ENCODE measurements around the gene KCNQ4.

The KCNQ4 gene

DNA sequence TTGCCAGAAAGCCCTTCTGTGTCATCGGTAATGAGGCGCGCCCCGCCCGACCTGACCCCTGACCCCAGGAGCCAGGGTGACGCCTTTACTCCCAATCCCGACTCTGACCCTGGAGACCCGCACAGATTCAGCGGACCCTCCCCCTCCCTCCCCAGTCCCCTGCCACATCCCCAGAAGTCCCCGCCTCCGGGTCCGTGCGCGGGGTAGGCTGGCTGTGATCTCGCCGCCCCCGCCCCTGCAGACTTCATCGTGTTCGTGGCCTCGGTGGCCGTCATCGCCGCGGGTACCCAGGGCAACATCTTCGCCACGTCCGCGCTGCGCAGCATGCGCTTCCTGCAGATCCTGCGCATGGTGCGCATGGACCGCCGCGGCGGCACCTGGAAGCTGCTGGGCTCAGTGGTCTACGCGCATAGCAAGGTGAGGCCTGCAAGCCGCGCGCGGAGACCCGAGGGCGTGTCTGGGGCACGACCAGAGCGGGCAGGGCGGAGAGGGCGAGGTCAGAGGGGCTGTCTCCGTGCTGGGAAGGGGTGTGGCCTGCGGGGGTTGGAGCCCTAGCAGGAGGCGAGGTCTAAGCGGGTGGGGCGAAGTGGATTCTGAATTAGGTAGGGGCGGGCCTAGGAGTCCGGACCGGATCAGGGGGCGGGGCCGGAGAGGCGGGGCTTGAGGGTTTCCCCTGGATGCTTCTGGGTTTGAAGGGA lies 34.8 kb downstream of the KCNQ4 start:
- peak in 13 of 51 donors; percentile 4 to 49 (median 23) for DNase-seq

DNA sequence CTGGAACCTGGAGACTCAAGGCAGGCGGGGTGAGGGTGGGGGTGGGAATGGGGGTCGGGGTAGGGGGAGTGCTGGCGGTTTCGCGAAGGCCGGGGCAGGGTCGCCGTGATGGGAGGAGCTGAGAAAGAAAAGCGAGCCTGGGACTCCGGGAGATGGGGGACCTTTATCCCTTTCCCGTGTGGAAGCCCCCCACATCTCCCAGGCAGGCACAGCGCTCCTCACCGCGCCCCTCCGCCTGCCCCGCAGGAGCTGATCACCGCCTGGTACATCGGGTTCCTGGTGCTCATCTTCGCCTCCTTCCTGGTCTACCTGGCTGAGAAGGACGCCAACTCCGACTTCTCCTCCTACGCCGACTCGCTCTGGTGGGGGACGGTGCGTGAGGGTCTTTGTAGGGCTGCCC lies 35.5 kb downstream of the KCNQ4 start:
- no peak for DNase-seq

DNA sequence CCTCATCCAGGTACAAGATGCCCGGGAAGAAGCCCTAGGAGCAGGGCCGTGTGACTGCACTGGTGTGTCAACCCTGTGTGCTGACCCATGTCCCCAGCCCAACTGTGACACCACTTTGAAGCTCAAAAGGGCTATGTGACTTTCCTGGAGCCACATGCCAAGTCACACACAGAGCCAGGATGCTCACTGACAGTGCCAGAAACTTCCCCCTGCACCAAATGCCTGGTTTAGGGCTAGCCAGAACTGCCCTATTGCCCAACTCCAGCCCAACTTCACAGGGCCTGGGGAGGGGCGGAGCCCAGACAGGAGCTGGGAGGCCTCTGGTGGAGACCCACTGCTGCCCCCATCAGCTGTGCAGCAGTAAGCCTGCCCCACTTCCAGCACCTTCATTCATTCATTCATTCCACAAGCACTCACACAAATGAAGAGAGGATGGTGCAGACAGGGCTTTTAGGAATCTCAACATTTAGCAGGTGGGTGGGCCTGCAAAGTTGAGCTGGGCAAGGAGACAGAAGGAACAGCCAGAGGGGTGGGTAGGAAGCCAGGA lies 36.7 kb downstream of the KCNQ4 start:
- no peak for DNase-seq

DNA sequence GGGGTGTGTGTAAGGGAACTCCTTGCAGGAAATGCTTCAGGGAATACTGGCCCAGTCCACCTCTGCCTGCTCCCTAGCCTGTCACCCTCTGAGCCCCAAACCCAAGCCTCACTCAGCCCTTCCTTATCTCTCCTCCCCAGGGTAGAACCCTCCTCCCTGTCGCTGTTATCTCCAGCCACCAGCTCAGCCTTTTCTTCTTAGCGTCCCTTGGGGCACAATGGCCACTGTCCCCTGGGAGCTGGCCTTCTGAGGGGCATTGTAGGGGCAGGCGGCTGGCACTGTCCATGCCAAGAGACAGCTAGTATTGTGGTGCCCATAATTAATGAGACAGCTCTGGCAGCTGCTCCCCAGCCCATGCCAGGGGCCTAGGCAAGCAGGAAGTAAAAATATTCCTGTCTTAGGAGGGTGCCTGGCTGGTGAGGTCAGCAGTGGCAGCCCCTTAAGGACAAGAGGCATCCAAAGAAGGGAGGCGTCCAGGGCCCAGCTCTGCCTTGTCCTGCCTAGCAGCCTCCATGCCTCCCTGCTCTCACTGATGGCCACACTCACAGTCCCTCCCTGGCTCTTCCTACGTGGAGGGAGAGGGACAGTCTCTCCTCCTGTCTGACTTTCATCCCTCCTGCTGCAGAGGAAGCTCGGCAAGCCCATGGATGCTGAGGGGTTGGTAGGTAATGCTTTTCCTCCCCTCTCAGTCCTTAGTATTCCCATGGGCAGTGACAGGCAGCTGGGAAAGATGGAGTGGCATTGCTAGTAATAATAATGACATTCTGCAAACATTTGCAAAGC lies 37.5 kb downstream of the KCNQ4 start:
- peak in 42 of 51 donors; percentile 5 to 83 (median 45) for DNase-seq

DNA sequence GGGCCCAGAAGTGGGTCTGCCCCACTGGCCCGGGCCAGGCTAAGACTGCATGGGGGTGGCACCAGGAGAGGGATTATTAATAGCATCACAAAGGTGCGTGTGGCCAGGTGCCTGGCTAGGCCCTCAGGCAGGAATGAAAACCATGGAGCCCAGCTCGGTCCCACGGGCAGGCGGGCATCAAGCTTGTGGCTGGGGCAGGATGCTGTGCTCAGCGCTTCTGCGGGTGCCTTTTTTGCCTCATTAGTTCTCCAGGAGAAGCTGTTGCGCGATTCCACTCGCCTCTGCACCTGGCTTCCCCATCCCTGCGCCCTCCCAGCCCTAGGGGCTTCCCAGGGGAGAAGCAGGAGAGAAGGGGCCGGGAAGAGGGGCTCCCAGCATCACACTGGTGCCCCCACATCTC lies 39.3 kb downstream of the KCNQ4 start:
- DNase-seq, result no peak

DNA sequence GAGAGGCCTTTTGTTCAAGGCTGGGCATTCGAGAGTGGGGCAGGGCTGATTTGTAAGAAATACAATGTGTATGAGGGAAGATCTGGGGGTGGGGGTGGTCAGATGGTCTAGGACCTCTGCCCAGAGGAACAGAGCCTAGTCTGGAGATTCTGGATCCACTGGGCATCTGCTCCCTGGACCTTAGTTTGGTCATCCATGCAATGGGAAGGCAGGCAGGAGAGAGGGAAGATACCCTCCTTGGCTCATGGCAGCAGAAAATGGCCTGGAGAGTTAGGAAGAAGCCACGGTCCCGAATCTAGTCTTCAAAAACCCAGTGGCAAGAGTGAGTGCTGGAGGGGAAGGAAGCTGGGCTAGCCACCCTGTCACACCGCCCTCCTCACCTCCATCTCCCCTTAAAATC lies 39.8 kb downstream of the KCNQ4 start:
- DNase-seq, result no peak

DNA sequence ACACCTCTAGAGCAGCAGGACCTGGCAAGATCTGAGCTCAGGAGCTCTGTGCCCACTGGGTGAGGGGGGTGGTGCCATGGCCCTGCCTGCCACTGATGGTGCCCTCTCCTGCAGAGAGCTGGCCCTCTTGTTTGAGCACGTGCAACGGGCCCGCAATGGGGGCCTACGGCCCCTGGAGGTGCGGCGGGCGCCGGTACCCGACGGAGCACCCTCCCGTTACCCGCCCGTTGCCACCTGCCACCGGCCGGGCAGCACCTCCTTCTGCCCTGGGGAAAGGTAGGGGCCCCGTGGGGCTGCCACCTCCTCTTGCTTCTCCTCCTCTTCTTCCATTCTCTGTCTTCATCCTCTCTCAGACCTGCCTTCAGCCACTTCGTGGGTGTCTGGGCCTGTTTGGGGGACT lies 40.4 kb downstream of the KCNQ4 start:
- DNase-seq, result no peak

DNA sequence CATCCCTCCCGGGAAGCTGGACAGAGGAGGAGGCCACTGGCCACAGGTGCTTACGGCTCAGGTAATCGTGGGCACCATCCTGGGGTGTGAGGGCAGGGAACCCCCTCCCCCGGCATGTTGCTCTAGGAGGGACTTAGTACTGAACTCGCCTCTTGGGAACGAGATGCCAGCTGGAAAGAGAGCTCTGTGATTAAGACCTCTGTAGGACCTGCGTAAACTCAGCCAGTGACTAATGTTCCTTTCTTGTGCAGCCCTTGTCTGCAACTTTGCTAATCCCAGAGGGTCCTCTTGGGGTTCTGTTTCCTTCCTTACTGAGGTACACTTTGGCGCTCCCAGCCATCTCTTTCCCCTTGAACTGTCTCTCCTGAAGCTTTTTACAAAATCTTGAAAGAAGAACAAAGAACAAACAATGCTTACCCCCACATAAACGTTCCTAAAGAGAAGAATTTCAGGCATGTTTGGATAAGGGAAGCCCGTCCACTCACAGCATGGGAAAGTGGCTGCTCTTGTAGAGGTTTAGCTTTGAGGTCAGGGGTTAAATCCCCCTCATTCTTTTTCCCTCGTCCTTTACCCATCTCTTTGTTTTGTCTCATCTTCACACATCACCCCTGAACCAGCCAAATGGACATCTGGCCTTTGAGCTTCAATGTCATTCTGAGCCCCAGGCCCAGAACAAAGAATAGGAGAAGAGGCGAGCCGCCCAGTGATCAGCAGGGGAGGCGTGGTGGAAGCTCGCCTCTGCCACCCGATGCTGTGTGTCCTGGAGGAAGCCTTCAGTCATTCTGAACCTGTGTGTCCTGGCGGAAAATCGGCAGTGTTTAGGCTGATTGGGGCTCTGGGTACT lies 41.2 kb downstream of the KCNQ4 start:
- no peak for DNase-seq

DNA sequence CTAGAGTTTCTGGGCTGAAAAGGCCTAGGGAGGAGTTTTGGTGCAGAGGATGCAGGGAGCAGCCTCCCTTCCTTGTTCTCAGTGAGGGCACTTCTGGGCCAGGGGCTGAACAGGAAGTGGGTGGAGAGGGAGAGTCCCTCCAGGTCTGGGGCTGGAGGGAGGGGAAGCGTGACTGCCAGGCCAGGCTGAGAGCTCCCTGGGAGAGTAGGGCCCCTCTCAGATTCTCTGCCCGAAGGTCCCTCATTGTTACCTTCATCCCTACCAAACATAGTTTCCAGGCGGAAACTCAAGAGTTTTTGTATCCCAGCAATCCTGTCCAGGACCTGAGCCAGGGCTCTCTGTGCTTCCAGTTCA lies 41.8 kb downstream of the KCNQ4 start:
- DNase-seq, result no peak

DNA sequence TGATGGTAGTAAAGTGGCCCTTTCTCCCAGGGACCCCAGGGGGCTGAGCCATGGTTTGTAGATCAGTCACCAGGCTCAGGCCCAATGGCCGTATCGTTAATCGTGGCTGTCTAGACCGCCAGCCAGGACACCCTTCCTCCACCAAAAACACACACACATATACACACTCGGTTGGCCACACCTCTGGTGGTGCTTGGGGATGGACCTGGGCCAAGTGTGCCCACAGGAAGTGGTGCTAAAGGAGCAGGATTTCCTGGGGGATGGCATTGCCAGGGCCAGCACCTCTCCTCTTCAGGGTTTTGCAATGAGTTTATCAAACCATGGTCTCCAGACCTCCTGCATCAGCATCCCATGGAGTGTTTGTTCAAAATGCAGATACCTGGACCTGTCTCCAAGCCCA lies 42.4 kb downstream of the KCNQ4 start:
- no peak for DNase-seq

DNA sequence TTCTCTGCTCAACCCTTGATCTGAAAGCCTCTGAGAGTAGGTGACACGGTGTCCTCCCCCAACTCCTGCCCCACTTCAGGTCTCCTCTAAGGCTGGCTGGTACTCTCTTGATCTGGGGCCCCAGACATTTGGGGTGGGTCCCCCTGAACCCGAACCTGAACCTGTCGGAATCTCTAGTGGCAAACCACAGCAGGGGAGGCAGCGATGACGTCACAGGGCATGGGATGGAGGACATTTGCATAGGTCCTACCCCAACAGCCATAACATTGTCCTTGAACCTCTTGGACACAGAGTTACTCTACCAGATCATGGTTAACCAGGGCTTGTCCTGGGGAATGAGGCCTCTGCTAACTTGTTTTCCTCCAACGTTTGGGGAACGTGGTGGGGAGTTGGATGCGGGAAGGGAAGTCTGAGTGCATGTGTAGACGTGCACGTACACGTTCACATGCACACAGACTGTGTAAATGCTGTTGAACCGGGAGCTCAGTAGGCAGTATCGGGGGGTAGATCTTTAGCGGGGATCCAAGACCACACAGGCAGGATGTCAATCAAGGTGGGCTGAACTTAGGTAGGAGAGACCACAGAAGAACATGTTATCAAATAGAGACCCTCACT lies 46.2 kb downstream of the KCNQ4 start:
- no peak for DNase-seq

DNA sequence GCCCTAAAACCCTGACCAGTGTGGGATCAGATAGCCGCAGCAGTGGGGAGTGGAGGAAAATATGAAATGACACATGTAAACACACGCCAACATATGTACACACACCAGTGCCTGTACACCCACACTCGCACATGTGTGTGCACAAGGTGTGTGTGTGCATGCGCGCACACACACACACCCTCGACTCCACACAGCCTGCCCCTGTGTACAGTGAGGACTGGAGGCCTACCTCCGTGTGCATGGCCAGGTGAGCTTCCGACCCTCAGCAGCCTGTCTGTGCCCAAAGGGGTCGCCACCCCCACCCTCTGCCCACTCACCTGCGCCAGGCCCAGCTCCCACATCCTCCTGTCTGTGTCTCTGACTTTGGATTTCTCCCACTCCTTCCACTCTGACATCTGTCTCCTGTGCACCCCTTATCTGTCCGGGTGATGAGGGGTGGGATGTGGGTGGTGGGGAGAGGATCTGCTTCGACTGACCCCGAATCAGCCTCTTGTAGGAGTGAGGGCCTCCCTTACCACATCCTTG lies 46.9 kb downstream of the KCNQ4 start:
- DNase-seq, result no peak

DNA sequence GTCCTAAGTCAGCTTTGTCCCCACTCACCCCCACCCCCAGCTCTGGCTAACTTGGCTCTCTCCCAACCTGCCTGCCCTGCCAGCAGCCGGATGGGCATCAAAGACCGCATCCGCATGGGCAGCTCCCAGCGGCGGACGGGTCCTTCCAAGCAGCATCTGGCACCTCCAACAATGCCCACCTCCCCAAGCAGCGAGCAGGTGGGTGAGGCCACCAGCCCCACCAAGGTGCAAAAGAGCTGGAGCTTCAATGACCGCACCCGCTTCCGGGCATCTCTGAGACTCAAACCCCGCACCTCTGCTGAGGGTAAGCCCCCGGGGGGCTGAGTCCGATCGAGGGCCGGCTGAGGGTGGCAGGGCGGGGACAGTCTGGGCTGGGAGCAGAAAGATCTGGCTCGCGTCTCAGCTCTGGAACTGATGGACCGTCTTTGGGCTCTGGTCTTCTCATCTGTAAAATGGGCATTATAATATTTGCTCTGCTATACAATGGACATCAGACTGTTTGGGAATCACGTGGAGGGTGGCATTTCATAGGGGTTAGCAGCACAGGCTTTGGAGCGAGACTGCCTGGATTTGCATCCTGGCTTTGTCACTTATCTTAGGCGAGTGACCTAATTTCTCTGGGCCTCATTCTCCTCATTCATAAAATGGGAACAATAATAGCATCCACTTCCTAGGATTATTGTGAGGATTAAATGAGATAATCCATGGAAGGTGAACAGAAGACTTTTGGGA lies 47.6 kb downstream of the KCNQ4 start:
- DNase-seq, result no peak

DNA sequence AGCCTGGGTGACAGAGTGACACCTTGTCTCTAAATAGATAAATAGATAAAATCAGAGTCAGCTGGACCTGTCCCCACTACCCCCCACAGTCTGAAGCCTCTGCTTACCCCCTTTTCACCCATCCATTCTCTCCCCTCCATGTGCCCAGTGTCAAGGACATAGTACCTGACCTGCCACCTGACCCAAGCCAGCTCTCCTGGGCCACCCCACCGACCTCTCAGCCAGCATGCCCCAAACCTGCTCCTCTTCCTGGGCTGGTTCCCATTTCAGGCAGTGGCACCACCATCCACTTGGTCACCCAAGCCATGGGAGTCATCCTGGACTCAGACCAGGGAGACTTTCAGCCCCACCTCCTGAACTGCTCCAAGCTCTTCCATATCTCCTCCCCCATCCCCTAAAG lies 50.4 kb downstream of the KCNQ4 start:
- DNase-seq, result no peak

DNA sequence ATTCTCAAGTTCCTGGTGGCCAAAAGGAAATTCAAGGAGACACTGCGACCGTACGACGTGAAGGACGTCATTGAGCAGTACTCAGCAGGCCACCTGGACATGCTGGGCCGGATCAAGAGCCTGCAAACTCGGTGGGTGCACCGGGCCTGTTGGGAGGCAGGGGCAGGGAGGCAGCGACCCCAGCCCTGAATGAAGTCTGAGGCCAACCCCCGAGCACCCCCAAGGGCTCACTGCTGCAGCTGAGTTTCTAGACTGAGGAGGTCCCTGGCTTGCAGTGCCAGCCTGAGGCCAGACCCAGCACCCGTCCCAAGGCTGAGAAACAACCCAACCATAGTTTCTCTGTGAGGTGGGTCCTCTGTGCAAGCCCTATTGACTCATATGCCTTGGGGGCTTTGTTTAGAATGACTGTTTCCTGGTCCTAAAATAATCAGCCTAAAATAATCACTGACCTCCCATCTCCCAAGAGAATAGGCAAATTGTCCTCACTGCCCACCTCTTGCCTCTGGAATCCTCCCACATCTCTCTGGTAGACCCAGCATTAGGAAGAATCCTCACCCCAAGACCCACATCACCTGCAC lies 51.5 kb downstream of the KCNQ4 start:
- no peak for DNase-seq

DNA sequence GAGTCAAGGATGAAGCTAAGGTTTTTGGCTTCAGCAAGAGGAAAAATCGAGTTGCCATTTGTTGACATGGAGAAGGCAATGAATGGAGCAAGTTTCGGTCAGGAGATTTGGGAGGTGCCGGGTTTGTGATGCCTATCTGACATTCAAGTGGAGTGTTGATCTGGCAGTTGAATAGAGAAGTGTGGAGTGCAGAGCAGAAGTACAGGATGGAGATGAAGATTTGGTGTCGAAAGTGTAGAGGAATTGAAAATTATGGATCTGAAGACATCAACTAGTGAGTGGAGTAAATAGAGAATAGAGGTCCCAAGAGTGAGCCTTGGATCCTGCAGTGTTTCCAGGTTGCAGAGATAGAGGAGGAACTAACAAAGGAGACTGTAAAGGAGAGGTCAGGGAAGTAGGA lies 52.7 kb downstream of the KCNQ4 start:
- no peak for DNase-seq

DNA sequence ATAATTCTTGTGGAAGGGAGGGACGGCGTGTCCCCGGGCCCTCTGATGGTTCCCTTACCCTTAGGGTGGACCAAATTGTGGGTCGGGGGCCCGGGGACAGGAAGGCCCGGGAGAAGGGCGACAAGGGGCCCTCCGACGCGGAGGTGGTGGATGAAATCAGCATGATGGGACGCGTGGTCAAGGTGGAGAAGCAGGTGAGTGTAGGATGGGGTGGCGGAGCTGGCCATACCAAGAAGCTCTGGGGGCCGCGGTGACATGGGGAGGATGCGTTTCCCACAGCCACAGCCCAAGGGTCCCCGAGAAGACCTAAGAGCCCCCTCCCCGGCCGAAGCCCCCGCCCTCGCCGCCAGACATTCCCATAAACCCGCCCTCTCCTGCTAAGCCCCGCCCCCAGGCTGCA lies 54.0 kb downstream of the KCNQ4 start:
- no peak for DNase-seq

DNA sequence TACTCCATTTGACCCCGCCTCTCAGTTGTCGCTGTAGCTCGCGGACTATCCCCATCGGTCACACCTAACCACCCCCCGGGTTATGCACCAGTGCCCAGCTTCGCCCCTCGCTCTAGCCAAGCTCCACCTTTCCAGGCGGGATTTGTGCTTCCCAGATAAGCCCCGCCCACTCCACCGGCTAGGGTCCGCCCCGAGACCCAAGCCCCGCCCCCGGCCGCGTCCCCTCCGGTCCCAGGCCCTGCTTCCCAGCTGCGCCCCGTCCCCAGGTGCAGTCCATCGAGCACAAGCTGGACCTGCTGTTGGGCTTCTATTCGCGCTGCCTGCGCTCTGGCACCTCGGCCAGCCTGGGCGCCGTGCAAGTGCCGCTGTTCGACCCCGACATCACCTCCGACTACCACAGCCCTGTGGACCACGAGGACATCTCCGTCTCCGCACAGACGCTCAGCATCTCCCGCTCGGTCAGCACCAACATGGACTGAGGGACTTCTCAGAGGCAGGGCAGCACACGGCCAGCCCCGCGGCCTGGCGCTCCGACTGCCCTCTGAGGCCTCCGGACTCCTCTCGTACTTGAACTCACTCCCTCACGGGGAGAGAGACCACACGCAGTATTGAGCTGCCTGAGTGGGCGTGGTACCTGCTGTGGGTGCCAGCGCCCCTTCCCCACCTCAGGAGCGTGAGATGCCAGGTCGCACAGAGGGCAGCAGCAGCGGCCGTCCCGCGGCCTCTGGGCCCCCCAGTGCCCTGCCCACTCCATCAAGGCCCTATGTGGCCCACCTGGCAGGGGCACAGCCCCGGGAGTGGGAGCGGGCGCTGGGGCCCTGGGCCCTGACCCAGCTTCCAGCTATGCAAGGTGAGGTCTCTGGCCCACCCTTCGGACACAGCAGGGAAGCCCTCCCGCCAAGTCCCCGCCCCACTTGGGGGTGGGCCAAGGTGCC lies 54.7 kb downstream of the KCNQ4 start:
- DNase-seq, result no peak

All from hypothalamus (tissue), 51 donors.